HCT116 (cell line): Measurements from ENCODE around the gene DPYD. TPM values are rescaled to one million over a fixed set of nuclear protein-coding genes. Genes with fewer than 3 reads are reported as not detected.

Experiments used
- ATAC-seq: fragments of 200-7000 bp; cut with Tn5 transposase; 2 replicates; pipeline ENCODE4 v1.9.1; 2020; ENCODE audit warnings: mild to moderate bottlenecking, moderate library complexity
- BruUV-seq: library from RNA; stranded (reverse); fragments of 400-500 nt; replicated peaks from 2 replicates; lab custom pipeline; 2021; lab: Mats Ljungman, UMichigan
- CTCF ChIA-PET: fragments of 300-600 bp; sonication (Branson Sonifier 250); formaldehyde crosslinking; loops from one replicate; lab custom pipeline; 2021; ENCODE audit warnings: antibody characterized with exemption; lab: Charles Lee
- POLR2A ChIA-PET: fragments of 300-600, 350-600 bp; sonication (Branson Sonifier 250); formaldehyde crosslinking; loops from one replicate; lab custom pipeline; 2021; ENCODE audit warnings: antibody characterized with exemption; lab: Charles Lee
- RAD21 ChIA-PET, 2 experiments: fragments of 300-600 bp; sonication (Branson Sonifier 250); formaldehyde crosslinking; loops; one replicate each; lab custom pipeline; 2023; ENCODE audit warnings: low total read pairs in 2 of 2; ENCODE audit not compliant: uncharacterized antibody in 2 of 2, unreplicated experiment in 2 of 2, low non-redundant PET in 1 of 2; lab: Charles Lee
- DNase-seq: peaks from one replicate; pipeline ENCODE4 v3.0.0-alpha.2; 2010; ENCODE audit warnings: low read depth, low spot score
- H2AFZ ChIP-seq: fragments of 200-600 bp; shearing (Covaris generic), sonication (generic); 2 replicates; pipeline ENCODE4 v1.6.1; 2017; ENCODE audit warnings: low read depth, mixed run types, mixed read lengths, antibody characterized with exemption, low read length; ENCODE audit not compliant: poor library complexity, severe bottlenecking
- H3K27ac ChIP-seq: 2 replicates; pipeline ENCODE4 v1.5.1; 2012; ENCODE audit warnings: low read depth, low read length
- H3K27me3 ChIP-seq: fragments of 200-600 bp; sonication (generic); 2 replicates; pipeline ENCODE4 v1.6.1; 2016; ENCODE audit warnings: mixed run types, low read length, mixed read lengths; ENCODE audit not compliant: insufficient read depth
- H3K36me3 ChIP-seq, 2 experiments: fragments of 200-500 bp in 1 of 2; fragments of 200-600 bp in 1 of 2; sonication (Bioruptor generic) in 1 of 2; sonication (generic) in 1 of 2; 2 replicates each; pipeline versions ENCODE4 v1.5.1 to v1.6.1; 2014 to 2016; ENCODE audit warnings: low read length in 2 of 2, inconsistent platforms in 1 of 2, mixed read lengths in 1 of 2, mixed run types in 1 of 2; ENCODE audit not compliant: insufficient read depth in 2 of 2, control insufficient read depth in 1 of 2
- H3K4me1 ChIP-seq, 2 experiments: fragments of 200-600 bp in 1 of 2; sonication (generic) in 1 of 2; 2 replicates each; pipeline versions ENCODE4 v1.5.1 to v1.6.1; 2012 to 2017; ENCODE audit warnings: low read length in 2 of 2, inconsistent platforms in 1 of 2, mild to moderate bottlenecking in 1 of 2, mixed read lengths in 1 of 2, mixed run types in 1 of 2, moderate library complexity in 1 of 2; ENCODE audit not compliant: insufficient read depth in 2 of 2, control insufficient read depth in 1 of 2
- H3K4me2 ChIP-seq: fragments of 200-600 bp; sonication (generic); 2 replicates; pipeline ENCODE4 v1.6.1; 2017; ENCODE audit warnings: mixed run types, low read length, mixed read lengths
- H3K4me3 ChIP-seq, 2 experiments: fragments of 200-600 bp in 1 of 2; sonication (generic) in 1 of 2; replicated peaks in 1 of 2; 2 replicates each; pipeline ENCODE4 v1.5.1; 2011 to 2016; ENCODE audit warnings: low read length in 2 of 2, control low read depth in 1 of 2, low read depth in 1 of 2, mild to moderate bottlenecking in 1 of 2, mixed read lengths in 1 of 2, mixed run types in 1 of 2
- H3K79me2 ChIP-seq: fragments of 200-600 bp; sonication (generic); 2 replicates; pipeline ENCODE4 v1.6.1; 2017; ENCODE audit warnings: mild to moderate bottlenecking, mixed run types, low read length, moderate library complexity, mixed read lengths; ENCODE audit not compliant: insufficient read depth
- H3K9ac ChIP-seq: fragments of 200-600 bp; sonication (generic); 2 replicates; pipeline ENCODE4 v1.6.1; 2016; ENCODE audit warnings: low read length, mixed read lengths
- H3K9me2 ChIP-seq: fragments of 200-600 bp; sonication (generic), shearing (Covaris generic); 2 replicates; pipeline ENCODE4 v1.6.1; 2017; ENCODE audit warnings: mixed run types, mild to moderate bottlenecking, moderate library complexity; ENCODE audit not compliant: insufficient read depth
- H3K9me3 ChIP-seq, 2 experiments: fragments of 200-500 bp in 1 of 2; fragments of 200-600 bp in 1 of 2; sonication (Bioruptor generic) in 1 of 2; sonication (generic) in 1 of 2; 2 replicates each; pipeline ENCODE4 v1.6.1; 2014 to 2017; ENCODE audit warnings: low read length in 2 of 2, mixed read lengths in 2 of 2, inconsistent platforms in 1 of 2, low read depth in 1 of 2, mild to moderate bottlenecking in 1 of 2, mixed run types in 1 of 2, moderate library complexity in 1 of 2; ENCODE audit not compliant: control insufficient read depth in 1 of 2, insufficient read depth in 1 of 2
- H4K20me1 ChIP-seq: fragments of 200-600 bp; sonication (generic), shearing (Covaris generic); 2 replicates; pipeline ENCODE4 v1.6.1; 2017; ENCODE audit warnings: mixed run types, mild to moderate bottlenecking, moderate library complexity; ENCODE audit not compliant: insufficient read depth
- CBX3 ChIP-seq: IDR thresholded peaks from 2 replicates; pipeline ENCODE4 v1.6.1; 2012; ENCODE audit warnings: low read depth
- EZH2 ChIP-seq: fragments of 200-600 bp; sonication (generic); IDR thresholded peaks from 2 replicates; pipeline ENCODE4 v1.6.1; 2017; ENCODE audit warnings: antibody characterized with exemption, mixed run types
- JUND ChIP-seq: IDR thresholded peaks from 2 replicates; pipeline ENCODE4 v1.6.1; 2012
- RAD21 ChIP-seq: IDR thresholded peaks from 2 replicates; pipeline ENCODE4 v1.6.1; 2012; ENCODE audit warnings: low read depth, mild to moderate bottlenecking
- SIN3A ChIP-seq: IDR thresholded peaks from 2 replicates; pipeline ENCODE4 v1.6.1; 2012; ENCODE audit warnings: low read depth
- SP1 ChIP-seq: IDR thresholded peaks from 2 replicates; pipeline ENCODE4 v1.6.1; 2012; ENCODE audit warnings: low read depth
- TCF7L2 ChIP-seq: IDR thresholded peaks from 2 replicates; pipeline ENCODE4 v1.7.0; 2011; ENCODE audit warnings: borderline replicate concordance, inconsistent platforms; ENCODE audit not compliant: insufficient read depth, insufficient read length; ENCODE audit errors: extremely low read depth
- YY1 ChIP-seq: IDR thresholded peaks from 2 replicates; pipeline ENCODE4 v1.6.1; 2011; ENCODE audit warnings: low read length, low read depth, moderate library complexity, mild to moderate bottlenecking; ENCODE audit not compliant: insufficient replicate concordance; ENCODE audit errors: extremely low read depth
- ZFX ChIP-seq: fragments of 450-650 bp; IDR thresholded peaks from 2 replicates; pipeline ENCODE4 v1.6.1; 2017
- ZNF274 ChIP-seq: fragments of 200-500 bp; sonication (Bioruptor generic); IDR thresholded peaks from 2 replicates; pipeline ENCODE4 v1.6.1; 2014; ENCODE audit warnings: mild to moderate bottlenecking, low read depth, low read length, inconsistent platforms
- intact Hi-C: fragments of 100-400 bp; cut with micrococcal nuclease; formaldehyde crosslinking; loops from 2 replicates; pipeline ENCODE4 v1.10.0; 2022
- total RNA-seq: library from RNA; stranded (reverse); gene quantifications from one replicate; pipeline ENCODE4 v1.2.1, GENCODE V29; 2021; ENCODE audit not compliant: unreplicated experiment
- TF ChIP-seq, protein P1 (sequence below): IDR thresholded peaks from 2 replicates; pipeline ENCODE4 v1.6.1; 2012
- TF ChIP-seq, protein P2 (sequence below): IDR thresholded peaks from 2 replicates; pipeline ENCODE4 v1.6.1; 2012; ENCODE audit warnings: low read depth

Gene DPYD
- total RNA-seq, 1 experiment from 2014 or later, result 1.7 TPM

- H3K9me2 ChIP-seq, result no peaks in the 10 kb centered on the region; the same call in 1 of the 2 replicates
- no peaks in the 10 kb centered on the region for H3K79me2 ChIP-seq
- intact Hi-C loops, result no loop called here
- no peaks in the 10 kb centered on the region for H3K9me3 ChIP-seq
- POLR2A ChIA-PET, result no interaction called here
- no peak overlapping the region for H3K4me2 ChIP-seq
- no TSS peak for BruUV-seq
- H3K4me3 ChIP-seq, result no peak overlapping the region
- H3K27ac ChIP-seq, result no peak overlapping the region
- RAD21 ChIA-PET, result no interaction called here
- no peak for ATAC-seq
- no peak overlapping the region for H2AFZ ChIP-seq
- H4K20me1 ChIP-seq, result no peaks in the 10 kb centered on the region
- no peak overlapping the region for H3K9ac ChIP-seq
- H3K4me1 ChIP-seq, result no peaks in the 10 kb centered on the region
- H3K36me3 ChIP-seq, result no peaks in the 10 kb centered on the region
- CTCF ChIA-PET, result no interaction called here
- no peak for DNase-seq
- no peaks in the 10 kb centered on the region for H3K27me3 ChIP-seq
- TF ChIP-seq SIN3A (no peak), YY1 (no peak), JUND (no peak), TCF7L2 (no peak), CBX3 (no peak), RAD21 (no peak), ZFX (no peak)
- TF ChIP-seq, all 23 proteins: peak for 0
Measured at GRCh38 chr1:97392701-97393100, 528.1 kb downstream of the DPYD start.

- Histone ChIP-seq H3K79me2 (no peaks in the 10 kb centered on the region), H3K36me3 (no peaks in the 10 kb centered on the region), H3K9me3 (no peaks in the 10 kb centered on the region), H3K9ac (no peak overlapping the region), H3K27ac (no peak overlapping the region), H3K27me3 (no peaks in the 10 kb centered on the region), H2AFZ (no peak overlapping the region), H4K20me1 (no peaks in the 10 kb centered on the region), H3K4me1 (peaks cover 9 to 25% of the 10 kb centered on the region in 2 experiments; a peak in 3 of 4 replicates), H3K4me3 (no peak overlapping the region), H3K4me2 (no peak overlapping the region), H3K9me2 (no peaks in the 10 kb centered on the region)
- no peak for ATAC-seq
- intact Hi-C loops, result no loop called here
- TF ChIP-seq SP1 (no peak), ZNF274 (no peak), JUND (no peak), YY1 (no peak), EZH2 (no peak)
- TF ChIP-seq, protein P1, sequence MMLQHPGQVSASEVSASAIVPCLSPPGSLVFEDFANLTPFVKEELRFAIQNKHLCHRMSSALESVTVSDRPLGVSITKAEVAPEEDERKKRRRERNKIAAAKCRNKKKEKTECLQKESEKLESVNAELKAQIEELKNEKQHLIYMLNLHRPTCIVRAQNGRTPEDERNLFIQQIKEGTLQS, result no peak
- TF ChIP-seq, protein P2, sequence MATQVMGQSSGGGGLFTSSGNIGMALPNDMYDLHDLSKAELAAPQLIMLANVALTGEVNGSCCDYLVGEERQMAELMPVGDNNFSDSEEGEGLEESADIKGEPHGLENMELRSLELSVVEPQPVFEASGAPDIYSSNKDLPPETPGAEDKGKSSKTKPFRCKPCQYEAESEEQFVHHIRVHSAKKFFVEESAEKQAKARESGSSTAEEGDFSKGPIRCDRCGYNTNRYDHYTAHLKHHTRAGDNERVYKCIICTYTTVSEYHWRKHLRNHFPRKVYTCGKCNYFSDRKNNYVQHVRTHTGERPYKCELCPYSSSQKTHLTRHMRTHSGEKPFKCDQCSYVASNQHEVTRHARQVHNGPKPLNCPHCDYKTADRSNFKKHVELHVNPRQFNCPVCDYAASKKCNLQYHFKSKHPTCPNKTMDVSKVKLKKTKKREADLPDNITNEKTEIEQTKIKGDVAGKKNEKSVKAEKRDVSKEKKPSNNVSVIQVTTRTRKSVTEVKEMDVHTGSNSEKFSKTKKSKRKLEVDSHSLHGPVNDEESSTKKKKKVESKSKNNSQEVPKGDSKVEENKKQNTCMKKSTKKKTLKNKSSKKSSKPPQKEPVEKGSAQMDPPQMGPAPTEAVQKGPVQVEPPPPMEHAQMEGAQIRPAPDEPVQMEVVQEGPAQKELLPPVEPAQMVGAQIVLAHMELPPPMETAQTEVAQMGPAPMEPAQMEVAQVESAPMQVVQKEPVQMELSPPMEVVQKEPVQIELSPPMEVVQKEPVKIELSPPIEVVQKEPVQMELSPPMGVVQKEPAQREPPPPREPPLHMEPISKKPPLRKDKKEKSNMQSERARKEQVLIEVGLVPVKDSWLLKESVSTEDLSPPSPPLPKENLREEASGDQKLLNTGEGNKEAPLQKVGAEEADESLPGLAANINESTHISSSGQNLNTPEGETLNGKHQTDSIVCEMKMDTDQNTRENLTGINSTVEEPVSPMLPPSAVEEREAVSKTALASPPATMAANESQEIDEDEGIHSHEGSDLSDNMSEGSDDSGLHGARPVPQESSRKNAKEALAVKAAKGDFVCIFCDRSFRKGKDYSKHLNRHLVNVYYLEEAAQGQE, result no peak
- ChIA-PET RAD21 (interaction anchor here in 1 of 2 experiments (0.7 kb wide), 1 partner anchor 187 kb away, joined by 4 read pairs; no protein-coding TSS in a partner anchor), POLR2A (no interaction called here), CTCF (no interaction called here)
- no peak for DNase-seq
- no TSS peak for BruUV-seq
Measured at GRCh38 chr1:97385536-97386277, 535.1 kb downstream of the DPYD start.
